Heart left ventricle (tissue), 13 donors: ENCODE measurements around the gene RAB22A.

ENCODE experiments used
- POLR2A ChIP-seq, 2 donors: fragments of 450-650 bp; IDR thresholded peaks; one replicate each; pipeline ENCODE4 v1.6.1; 2017; ENCODE audit warnings: antibody characterized with exemption in 2 of 2, mild to moderate bottlenecking in 2 of 2, moderate library complexity in 2 of 2
- TF ChIP-seq, protein P1 (sequence below), 12 donors: fragments of 200-600 bp; sonication (generic) in 4 of 12; IDR thresholded peaks; one replicate each; pipeline versions ENCODE4 v1.5.0 to v1.8.0; 2018 to 2022; ENCODE audit warnings: antibody characterized with exemption in 12 of 12, mild to moderate bottlenecking in 5 of 12
- donor health status: ischemic (EF 13 %, LVEDD 7.1; RV severe dilation, severe dysfunction).
- donor health status: DM: no; HTN: yes; CAD: no.
- donor health status: DM: no; HTN: no; CAD: no.
- donor health status: ischemic (EF 25% LVEDD 6.9; RV normal size, moderate dysfunction).
- donor health status: ischemic (EF 25% LVEDD 5.7; RV mildly dilated, moderate dysfunction).
- donor health status: ischemic (EF 35%, LVEDD 5.7; RV mildly dilated, moderate dysfunction).
- donor health status: nonischemic (EF 11% LVEDD 7.7; RV severe dilation, severe dysfunction).
- donor health status: DM: yes; HTN: yes; CAD: no.
- donor health status: PGD.
- donor health status: ischemic (EF 29% LVEDD 5.4; RV normal size, mild dysfunction).
- donor health status: nonischemic (EF 23%, LVEDD 6.1; RV moderate dilation, normal function).

DNA sequence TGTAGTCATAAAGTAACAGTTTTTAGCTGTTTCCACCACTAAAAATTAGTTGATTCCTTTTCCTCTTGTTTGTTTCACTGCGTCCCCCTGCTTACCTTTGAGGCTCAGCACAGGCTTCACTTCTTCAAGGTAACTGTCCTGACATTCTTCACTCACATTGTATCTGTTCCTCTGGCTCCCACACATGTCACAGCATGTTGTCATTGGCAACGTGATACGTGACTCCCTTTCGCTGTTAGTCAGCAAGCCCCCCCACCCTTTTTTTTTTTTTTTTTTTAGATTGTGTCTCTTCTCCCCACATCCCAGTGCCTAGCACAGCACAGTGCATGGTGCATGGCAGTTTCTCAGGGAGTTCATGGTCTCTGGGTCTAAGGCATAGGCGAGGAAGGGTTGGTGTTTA lies 92.8 kb downstream of the RAB22A start:
- TF ChIP-seq, protein P1, sequence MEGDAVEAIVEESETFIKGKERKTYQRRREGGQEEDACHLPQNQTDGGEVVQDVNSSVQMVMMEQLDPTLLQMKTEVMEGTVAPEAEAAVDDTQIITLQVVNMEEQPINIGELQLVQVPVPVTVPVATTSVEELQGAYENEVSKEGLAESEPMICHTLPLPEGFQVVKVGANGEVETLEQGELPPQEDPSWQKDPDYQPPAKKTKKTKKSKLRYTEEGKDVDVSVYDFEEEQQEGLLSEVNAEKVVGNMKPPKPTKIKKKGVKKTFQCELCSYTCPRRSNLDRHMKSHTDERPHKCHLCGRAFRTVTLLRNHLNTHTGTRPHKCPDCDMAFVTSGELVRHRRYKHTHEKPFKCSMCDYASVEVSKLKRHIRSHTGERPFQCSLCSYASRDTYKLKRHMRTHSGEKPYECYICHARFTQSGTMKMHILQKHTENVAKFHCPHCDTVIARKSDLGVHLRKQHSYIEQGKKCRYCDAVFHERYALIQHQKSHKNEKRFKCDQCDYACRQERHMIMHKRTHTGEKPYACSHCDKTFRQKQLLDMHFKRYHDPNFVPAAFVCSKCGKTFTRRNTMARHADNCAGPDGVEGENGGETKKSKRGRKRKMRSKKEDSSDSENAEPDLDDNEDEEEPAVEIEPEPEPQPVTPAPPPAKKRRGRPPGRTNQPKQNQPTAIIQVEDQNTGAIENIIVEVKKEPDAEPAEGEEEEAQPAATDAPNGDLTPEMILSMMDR (IDR thresholded peaks at IDR 0.05): no peak
- TF ChIP-seq POLR2A (IDR thresholded peaks at IDR 0.05): no peak
